GM06990 (cell line): Measurements from ENCODE around the gene PGC.

Source experiments
- DNase-seq: peaks from one replicate; pipeline ENCODE4 v3.0.0-alpha.2; 2011; ENCODE audit not compliant: insufficient read length; ENCODE audit errors: extremely low read depth
- H3K27me3 ChIP-seq: replicated peaks from 2 replicates; pipeline ENCODE4 v1.6.0; 2011; ENCODE audit warnings: low read length; ENCODE audit not compliant: control insufficient read depth, insufficient read depth
- H3K36me3 ChIP-seq: 2 replicates; pipeline ENCODE4 v1.5.1; 2011; ENCODE audit warnings: low read length; ENCODE audit not compliant: control insufficient read depth, insufficient read depth
- H3K4me3 ChIP-seq: replicated peaks from 2 replicates; pipeline ENCODE4 v1.5.1; 2011; ENCODE audit warnings: low read depth, mild to moderate bottlenecking, control low read depth, low read length
- TF ChIP-seq, protein P1 (sequence below): IDR thresholded peaks from 2 replicates; pipeline ENCODE4 v1.5.1; 2011; ENCODE audit warnings: low read length, control low read depth, mild to moderate bottlenecking, inconsistent platforms; ENCODE audit not compliant: insufficient read depth, poor library complexity, severe bottlenecking

PGC gene

GRCh38 chr6:41717392-41717736 is 29.8 kb downstream of the PGC start:
- Histone ChIP-seq H3K4me3 (peak overlapping the region; percentile 29; the same call in 1 of the 2 replicates), H3K27me3 (no peaks in the 10 kb centered on the region), H3K36me3 (peaks cover 8% of the 10 kb centered on the region)
- no peak for DNase-seq
- TF ChIP-seq, protein P1, sequence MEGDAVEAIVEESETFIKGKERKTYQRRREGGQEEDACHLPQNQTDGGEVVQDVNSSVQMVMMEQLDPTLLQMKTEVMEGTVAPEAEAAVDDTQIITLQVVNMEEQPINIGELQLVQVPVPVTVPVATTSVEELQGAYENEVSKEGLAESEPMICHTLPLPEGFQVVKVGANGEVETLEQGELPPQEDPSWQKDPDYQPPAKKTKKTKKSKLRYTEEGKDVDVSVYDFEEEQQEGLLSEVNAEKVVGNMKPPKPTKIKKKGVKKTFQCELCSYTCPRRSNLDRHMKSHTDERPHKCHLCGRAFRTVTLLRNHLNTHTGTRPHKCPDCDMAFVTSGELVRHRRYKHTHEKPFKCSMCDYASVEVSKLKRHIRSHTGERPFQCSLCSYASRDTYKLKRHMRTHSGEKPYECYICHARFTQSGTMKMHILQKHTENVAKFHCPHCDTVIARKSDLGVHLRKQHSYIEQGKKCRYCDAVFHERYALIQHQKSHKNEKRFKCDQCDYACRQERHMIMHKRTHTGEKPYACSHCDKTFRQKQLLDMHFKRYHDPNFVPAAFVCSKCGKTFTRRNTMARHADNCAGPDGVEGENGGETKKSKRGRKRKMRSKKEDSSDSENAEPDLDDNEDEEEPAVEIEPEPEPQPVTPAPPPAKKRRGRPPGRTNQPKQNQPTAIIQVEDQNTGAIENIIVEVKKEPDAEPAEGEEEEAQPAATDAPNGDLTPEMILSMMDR: no peak

GRCh38 chr6:41716516-41717391 is 30.4 kb downstream of the PGC start:
- Histone ChIP-seq H3K27me3 (no peaks in the 10 kb centered on the region), H3K4me3 (peak overlapping the region; percentile 41), H3K36me3 (peaks cover 12% of the 10 kb centered on the region)
- no peak for DNase-seq
- TF ChIP-seq, protein P1: no peak

DNA sequence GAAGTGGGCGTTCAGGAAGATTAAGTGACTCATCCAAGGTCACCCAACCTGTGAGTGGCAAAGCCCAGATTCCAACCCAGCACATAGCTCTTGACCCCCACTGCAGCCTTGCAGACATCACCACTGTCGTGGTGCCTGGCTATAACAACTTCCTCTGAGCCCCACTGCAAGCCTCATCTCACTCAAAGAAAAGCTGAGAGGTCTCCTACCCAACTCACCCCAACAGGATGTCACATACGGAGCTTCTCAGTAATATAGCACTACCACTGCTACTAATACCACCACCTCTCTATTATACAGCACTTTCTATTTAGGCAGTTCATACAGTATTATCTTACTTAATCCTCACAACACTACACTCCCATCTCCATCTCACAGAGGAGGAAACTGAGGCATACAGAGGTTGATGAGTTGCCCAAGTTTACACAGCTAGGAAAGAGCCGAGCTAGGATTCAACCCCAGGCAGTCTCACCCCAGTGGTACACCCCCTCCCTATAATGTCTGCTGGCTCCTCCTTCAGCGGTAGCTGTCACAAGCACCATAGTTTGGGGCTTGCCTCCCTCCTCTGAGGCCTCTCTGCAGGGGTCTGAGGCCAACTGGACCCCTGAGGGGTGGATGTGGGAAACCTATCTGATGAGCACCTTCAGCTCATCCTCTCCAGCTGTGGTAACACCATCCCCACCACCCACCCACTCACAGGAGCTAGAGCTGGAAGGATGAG is 31.2 kb downstream of the PGC start:
- Histone ChIP-seq H3K36me3 (peaks cover 13% of the 10 kb centered on the region), H3K4me3 (peak overlapping the region; percentile 31), H3K27me3 (no peaks in the 10 kb centered on the region)
- TF ChIP-seq, protein P1: no peak
- no peak for DNase-seq

DNA sequence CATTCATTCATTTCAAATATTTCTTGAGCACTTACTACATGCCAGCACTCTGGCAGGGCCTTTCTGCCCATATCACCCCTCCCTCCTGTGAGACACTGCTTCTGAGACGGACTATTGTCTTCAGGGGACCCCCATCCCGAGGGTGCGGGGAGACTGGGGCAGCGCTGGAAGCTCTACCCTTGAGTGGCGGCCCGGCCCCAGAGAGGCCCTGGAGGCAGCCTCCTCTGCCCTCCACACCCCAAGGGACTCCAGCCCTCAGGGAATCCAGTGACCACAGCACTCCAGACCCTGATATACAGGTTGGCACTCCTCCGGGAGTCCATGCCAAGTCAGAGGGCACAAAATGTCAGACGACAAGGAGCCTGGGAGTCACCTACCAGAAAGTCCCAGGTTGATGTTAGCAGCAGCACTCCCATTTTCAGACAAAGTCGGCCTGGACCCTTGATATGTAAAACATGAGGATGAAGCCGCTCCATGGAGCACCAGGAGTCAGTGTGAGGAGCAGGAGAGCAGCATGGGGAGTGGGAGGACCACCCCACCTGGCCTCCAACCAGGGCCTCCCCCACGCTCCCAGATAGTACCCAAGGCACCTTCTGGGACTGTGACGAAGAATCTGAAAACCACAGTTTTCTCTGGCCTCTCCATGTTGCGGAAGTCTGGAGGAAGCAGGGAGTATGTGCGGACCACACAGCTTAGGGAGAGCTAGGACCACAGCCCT is 32.5 kb downstream of the PGC start:
- peak overlapping the region; percentile 1; the same call in 1 of the 2 replicates for H3K4me3 ChIP-seq
- no peaks in the 10 kb centered on the region for H3K27me3 ChIP-seq
- H3K36me3 ChIP-seq: peaks cover 13% of the 10 kb centered on the region
- DNase-seq: no peak
- TF ChIP-seq, protein P1: no peak

GRCh38 chr6:41713650-41714291 is 33.4 kb downstream of the PGC start:
- Histone ChIP-seq H3K27me3 (no peaks in the 10 kb centered on the region), H3K36me3 (peaks cover 14% of the 10 kb centered on the region), H3K4me3 (peak overlapping the region; percentile 31)
- peak; percentile 81 for DNase-seq
- TF ChIP-seq, protein P1: no peak
